Prostate gland (tissue), 2 donors: ENCODE results near the gene MRPS23.

Experiments
- CTCF ChIP-seq, 4 experiments: fragments of 200-600 bp in 2 of 4; fragments of 450-650 bp in 2 of 4; sonication (generic) in 2 of 4; IDR thresholded peaks; 1 replicate in 3 of 4; 2 replicates in 1 of 4; pipeline ENCODE4 v1.5.1; 2016 to 2019; ENCODE audit warnings: antibody characterized with exemption in 4 of 4, mild to moderate bottlenecking in 2 of 4, moderate library complexity in 2 of 4
- POLR2A ChIP-seq: fragments of 450-650 bp; IDR thresholded peaks from one replicate; pipeline ENCODE4 v1.6.1; 2016; ENCODE audit warnings: antibody characterized with exemption, mild to moderate bottlenecking
- POLR2AphosphoS5 ChIP-seq: sonication (generic); formaldehyde crosslinking; IDR thresholded peaks from one replicate; pipeline ENCODE4 v1.6.1; 2017; ENCODE audit warnings: antibody characterized with exemption

- TF ChIP-seq CTCF (IDR thresholded peaks at IDR 0.05) (no peak), POLR2AphosphoS5 (no peak), POLR2A (no peak)
Observed at GRCh38 chr17:57835333-57835900, 14.4 kb downstream of the MRPS23 start.
